Tibial nerve (tissue), 4 donors: Measurements from ENCODE around the gene DIRAS3.
"Not testable (repeated sequence)": the region's sequence is repeated elsewhere in the genome, so short reads cannot be mapped to it uniquely, and the experiment has no call there.

Source experiments
- CTCF ChIP-seq, 5 experiments: fragments of 200-600 bp in 3 of 5; fragments of 450-650 bp in 2 of 5; sonication (generic) in 3 of 5; IDR thresholded peaks; one replicate each; pipeline ENCODE4 v1.5.1; 2016 to 2019; ENCODE audit warnings: antibody characterized with exemption in 5 of 5, mild to moderate bottlenecking in 3 of 5, moderate library complexity in 2 of 5
- EP300 ChIP-seq, 2 donors: sonication (generic); formaldehyde crosslinking; IDR thresholded peaks; one replicate each; pipeline ENCODE4 v1.6.1; 2017; ENCODE audit warnings: antibody characterized with exemption in 2 of 2, mild to moderate bottlenecking in 1 of 2
- POLR2A ChIP-seq, 2 donors: fragments of 450-650 bp; IDR thresholded peaks; one replicate each; pipeline ENCODE4 v1.6.1; 2017; ENCODE audit warnings: antibody characterized with exemption in 2 of 2, mild to moderate bottlenecking in 2 of 2, moderate library complexity in 2 of 2

- not testable (repeated sequence) for TF ChIP-seq CTCF, POLR2A, EP300 (IDR thresholded peaks at IDR 0.05)
Observed at GRCh38 chr1:68058053-68058452, 7.6 kb upstream of the DIRAS3 start.
